NT2/D1 (cell line): ENCODE data around the gene CTBP1.

Experiments used
- SUZ12 ChIP-seq: IDR thresholded peaks from 2 replicates; pipeline ENCODE4 v1.6.1; 2011; ENCODE audit not compliant: insufficient read length, insufficient read depth; ENCODE audit errors: extremely low read depth
- YY1 ChIP-seq: IDR thresholded peaks from 2 replicates; pipeline ENCODE4 v1.6.1; 2011; ENCODE audit not compliant: insufficient read length, insufficient read depth
- ZNF274 ChIP-seq: IDR thresholded peaks from 2 replicates; pipeline ENCODE4 v1.6.1; 2011; ENCODE audit warnings: mild to moderate bottlenecking, low read depth, low read length

- TF ChIP-seq ZNF274 = no peak
- no peak for TF ChIP-seq SUZ12
- TF ChIP-seq YY1 = no peak
Measured at GRCh38 chr4:1210971-1211370, 38.0 kb downstream of the CTBP1 start.
